Measurements from ENCODE around the gene JAKMIP2.

The JAKMIP2 gene

DNA sequence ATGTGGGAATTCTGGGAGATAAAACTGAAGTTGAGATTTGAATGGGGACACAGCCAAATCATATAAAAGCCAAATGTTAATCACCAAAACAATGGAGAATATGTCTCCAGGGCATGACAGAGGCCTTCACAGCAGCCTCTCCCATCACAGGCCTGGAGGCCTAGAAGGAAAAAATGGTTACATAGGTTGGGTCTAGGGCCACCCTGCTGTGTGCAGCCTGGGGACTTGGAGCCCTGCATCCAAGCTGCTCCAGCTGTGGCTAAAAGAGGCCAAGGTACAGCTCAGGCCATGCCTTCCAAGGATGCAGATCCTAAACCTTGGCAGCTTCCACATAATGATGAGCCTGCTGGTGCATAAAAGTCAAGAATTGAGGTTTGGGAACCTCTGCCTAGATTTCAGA is 85.1 kb downstream of the JAKMIP2 start:
- DNase-seq (ENCODE audit: low read depth in 2 of 2), result no peak

DNA sequence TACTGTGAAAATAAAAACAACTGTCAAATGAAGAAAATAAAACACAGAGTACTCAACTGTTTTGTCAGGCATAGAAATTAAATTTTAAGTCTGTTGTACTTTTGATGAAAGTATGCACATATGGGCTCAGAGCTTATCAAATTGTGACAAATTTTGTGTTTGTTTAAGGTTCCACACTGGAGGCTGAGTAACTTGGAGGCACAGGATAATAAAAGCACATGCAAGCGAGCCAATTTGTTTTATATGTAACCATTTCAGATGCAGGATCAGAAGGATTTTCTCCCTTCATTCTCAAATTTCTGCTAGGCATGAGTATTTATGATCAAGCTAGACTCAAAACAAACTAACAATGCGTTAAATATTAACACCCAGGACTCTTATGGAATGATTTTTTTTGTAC is 87.8 kb downstream of the JAKMIP2 start:
- DNase-seq (ENCODE audit: low read depth in 2 of 2), result no peak

DNA sequence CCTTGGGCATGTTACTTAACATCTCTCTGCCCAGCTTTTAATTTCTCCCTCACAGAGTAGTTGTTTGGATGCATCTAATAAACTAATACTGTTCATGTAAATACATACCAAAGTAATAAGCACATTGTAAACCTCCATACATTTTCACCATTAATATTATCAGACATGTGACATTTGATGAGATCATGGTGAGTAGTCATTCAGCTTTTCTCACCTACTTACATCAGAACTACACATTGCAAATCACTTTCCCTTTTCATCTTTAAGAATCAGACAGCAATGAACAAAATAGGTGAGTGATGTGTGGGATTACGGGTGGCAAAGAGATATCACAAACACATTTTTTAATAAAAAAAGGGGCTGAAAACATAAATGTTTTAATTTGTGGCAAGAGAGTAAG is 89.3 kb downstream of the JAKMIP2 start:
- no peak for DNase-seq (ENCODE audit: low read depth in 2 of 2)

DNA sequence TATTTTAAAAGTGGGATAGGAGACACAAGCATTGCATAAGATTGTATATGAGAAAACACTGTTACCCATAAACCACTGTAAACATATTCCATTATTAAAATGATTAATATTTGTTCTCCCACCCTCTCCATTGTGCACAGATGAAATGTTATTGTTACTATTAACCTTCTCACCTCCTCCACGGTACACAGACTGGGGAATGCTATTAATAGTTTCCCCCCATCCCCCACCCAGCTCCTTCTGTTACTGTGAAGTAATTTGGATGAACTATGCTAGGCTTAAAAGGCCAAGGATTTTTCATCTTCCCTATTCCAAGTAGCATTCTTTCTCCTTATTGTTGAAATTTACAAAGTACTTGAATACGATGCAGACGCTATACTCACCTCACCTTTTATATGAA is 91.4 kb downstream of the JAKMIP2 start:
- no peak for DNase-seq (ENCODE audit: low read depth in 2 of 2)

DNA sequence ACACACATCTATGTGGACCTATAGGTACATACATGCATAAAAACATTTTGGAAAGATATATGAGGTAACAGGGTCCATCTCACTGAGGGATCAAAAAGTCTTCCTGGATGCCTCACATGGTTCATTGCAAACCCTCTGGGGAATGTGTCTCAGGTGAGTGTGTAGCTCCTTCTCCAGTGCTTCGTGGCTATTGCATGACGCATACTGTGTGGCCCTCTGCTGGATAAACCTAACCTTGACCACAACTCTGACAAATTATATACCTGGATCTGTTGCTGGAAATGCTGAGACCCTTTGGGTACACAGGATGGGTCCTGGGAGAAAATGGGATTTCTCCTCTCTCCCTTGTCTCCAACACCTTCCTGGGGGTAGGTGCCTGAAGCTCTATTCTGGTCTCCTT is 91.9 kb downstream of the JAKMIP2 start:
- DNase-seq (ENCODE audit: low read depth in 2 of 2), result no peak

DNA sequence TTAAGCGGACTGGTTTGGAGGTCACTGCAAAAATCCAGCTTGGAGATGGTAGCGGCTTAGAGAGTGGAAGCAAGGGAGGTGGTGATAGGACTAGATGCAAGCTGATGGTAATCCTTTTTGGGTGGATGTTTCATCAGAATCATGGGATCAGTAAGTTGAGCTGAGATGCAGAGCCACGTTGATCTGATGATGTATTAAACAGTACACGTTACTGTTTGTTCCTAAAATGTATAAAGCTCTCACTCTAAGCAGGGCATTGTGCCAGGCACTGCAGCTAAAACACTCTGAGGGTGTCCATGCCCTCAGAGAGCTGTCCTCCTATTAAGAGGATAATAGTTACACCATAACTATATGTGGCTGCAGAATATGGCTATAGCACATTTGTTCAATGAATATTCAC is 93.1 kb downstream of the JAKMIP2 start:
- no peak for DNase-seq (ENCODE audit: low read depth in 2 of 2)

DNA sequence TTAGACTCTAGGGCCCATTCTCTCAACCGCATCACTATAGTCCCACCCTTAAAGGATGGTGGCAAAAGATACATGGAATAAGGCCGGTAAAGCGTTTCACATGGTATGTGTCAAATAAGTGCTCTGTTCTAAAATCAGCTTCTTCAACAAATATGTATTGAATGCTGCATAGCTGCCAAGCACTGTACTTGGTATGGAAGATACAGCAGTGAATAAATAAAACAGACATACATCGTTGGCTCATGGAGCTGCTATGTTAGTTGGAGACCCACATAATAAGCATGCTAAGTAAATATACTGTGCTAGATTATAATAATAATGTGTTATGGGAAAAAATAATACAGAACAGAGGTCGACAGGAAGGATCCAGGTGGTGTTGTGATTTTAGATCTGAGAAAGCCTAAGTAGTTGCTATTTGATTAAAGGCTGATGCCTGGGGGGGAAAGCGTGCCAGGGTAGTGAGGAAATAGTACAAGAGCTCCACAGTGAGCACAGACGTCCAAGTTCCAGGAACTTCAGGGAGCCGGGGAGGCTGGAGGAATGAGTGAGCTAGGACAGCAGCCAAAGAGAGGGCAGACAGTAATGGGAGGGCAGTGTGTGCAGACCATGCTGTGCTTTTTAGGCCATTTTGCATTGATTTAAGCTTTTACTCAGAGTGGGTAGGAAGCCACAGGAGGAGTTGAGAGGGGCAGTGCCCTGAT is 93.7 kb downstream of the JAKMIP2 start:
- no peak for DNase-seq (ENCODE audit: low read depth in 2 of 2)

DNA sequence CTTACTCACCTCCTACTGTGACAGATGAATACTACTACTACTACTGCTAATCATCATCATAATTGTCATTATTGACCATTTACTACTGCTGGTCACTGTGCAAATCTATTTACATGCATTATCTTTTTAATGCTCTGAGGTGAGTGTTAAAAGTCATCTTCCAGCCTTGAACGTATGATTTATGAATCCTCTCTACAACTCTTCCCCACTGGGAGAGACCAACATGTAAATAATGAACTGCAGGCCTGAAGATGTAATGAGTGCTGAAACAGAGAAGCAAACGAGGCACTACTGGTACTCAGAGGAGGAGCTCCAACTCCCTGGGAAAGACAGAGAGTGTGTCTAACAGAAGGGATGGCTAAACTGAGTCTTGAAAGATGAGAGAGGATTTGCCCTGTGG is 95.4 kb downstream of the JAKMIP2 start:
- no peak for DNase-seq (ENCODE audit: low read depth in 2 of 2)

DNA sequence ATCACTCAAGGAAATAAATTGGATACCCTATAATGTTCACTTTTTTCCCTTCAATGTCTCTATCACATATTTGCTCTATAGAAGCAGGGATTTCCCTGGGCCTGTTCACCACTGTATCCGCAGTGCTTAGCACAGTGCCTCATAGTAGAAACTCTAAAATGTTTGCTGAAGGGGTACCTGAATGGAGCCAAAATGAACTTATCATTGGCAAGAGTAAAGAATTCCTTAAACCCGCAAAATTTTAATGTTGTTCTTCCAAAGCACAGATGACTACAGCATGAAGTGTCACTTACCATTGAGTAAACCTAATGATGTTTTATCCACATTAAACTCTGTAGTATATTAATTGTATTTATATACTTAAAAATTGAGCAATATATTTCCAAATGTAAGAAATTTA is 96.1 kb downstream of the JAKMIP2 start:
- no peak for DNase-seq (ENCODE audit: low read depth in 2 of 2)

DNA sequence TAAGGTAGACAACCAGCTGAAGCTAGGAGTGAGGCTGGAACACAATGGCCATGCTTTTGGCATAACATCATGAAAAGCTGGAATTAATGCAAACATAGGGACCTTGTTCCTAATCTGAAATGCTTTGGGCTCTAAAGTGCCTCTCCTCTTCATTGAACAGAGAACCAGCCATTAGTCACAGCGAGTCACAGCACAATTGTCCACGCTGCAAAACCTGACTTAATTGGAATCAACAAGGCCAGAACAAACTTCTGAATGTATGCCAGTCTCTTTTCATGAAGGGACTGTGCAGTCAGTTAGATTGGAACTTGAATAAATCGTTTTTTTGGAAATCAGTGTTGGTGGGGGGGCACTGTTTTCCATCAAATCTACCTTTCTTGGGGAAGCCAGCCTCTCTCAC is 96.5 kb downstream of the JAKMIP2 start:
- DNase-seq (ENCODE audit: low read depth in 2 of 2), result no peak

DNA sequence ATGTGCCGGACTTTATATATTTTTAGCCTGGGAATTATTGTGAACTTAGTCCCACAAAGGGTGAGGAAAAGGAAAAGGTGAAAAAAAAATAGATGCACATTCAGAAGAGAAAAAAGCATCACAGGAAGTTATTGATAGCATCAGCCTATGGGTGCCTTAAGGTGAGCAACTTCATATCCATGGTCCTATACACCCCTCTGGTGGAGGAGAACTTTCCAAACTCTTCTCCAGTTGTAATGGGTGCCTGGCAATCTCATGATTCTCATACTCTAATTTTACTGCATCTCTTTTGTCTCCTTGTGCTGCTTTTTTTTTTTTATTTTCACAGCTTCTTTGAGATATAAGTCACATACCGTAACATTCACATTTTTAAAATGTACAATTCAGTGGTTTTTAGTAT is 107.4 kb downstream of the JAKMIP2 start:
- no peak for DNase-seq (ENCODE audit: low read depth in 2 of 2)

DNA sequence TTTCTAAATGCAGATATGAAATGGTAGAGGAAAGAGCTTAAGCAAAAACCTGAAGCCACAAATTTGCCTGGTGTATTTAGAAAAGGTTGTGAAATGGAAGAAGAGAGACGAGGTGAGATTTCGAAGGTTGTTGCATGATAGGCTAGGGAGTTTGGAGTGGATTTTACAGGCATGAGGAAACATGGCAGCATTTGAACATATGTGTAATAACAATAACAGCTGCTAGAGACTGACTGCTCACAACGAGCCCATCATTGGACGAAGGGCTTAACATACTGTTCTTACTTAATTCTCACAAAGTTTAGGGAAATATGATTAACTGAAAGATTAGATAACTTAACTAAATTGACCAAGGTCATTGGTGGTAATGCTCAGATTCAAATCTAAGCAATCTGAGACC is 108.1 kb downstream of the JAKMIP2 start:
- no peak for DNase-seq (ENCODE audit: low read depth in 2 of 2)

DNA sequence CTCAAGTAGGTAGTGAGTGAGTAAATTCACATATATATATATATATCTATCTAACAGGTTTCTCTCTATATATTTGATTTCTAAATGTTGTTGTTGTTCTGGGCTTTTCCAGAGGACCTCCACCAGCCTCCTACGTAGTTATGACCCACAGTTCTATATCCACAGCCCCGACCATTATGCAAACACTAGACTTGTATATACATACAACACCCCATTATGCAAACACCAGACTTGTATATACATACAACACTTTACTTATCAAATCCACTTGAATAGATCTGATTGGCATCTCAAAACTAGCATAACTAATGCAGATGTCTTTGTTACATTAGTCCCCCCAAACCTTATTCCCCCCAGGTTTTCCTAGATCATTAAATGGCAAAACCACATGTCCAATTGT is 108.7 kb downstream of the JAKMIP2 start:
- DNase-seq (ENCODE audit: low read depth in 2 of 2), result no peak

DNA sequence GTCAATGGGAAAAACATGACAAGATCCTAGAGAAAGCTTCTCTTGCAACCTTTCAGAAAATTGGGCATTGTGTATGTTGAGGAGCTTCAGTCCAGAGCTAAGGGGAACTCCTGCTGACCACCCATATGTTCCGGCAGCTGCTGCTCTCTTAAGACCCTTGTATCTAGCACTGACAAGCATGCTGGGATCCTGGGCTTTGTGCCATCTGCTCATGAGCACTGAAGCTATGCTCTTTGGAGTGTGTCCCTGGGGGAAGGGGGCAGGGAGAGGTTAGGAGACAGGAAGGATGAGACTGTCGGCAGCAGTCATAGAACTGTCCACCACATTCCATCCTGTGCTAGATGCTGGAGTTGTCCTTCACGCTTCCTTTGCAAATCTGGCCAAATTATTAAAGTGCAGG is 109.3 kb downstream of the JAKMIP2 start:
- no peak for DNase-seq (ENCODE audit: low read depth in 2 of 2)

DNA sequence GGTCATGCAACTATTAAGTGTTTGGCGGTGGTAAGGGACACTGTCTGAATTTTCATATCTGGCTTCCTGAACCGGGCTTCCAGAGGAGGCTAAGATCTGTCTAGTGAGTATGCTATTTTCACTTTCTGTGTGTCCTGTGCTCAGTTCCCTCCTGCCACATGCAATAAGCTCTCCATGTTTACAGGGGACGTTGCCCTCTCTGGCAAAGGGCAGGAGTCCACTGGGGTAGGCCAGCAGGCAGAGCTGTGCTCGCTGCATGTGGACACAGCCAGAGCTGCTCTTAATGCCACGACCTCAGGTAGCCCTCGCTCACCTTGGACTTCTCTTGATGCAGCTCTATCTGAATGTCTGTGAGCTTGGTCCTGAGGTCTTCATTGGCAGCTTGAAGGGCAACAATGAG is 111.2 kb downstream of the JAKMIP2 start:
- DNase-seq (ENCODE audit: low read depth in 2 of 2), result no peak

DNA sequence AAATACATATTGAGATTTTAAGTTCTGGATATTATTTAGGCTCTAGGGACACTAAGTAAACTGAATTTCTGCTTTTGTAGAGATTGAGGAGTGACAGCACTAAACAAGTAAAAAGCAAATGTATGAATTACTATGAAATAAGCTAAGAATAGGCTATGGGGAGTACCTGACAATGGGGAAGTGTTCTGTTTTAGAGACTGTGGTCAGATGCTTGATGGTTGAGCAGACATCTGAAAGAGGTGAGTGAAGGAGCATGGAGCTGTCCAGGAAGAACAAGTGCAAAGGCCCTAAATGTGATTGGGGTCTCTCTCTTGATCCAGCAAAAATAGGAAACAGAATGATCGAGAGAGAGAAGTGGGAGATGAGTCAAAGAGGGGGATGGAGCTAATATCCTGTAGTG is 111.7 kb downstream of the JAKMIP2 start:
- DNase-seq (ENCODE audit: low read depth in 2 of 2), result no peak

DNA sequence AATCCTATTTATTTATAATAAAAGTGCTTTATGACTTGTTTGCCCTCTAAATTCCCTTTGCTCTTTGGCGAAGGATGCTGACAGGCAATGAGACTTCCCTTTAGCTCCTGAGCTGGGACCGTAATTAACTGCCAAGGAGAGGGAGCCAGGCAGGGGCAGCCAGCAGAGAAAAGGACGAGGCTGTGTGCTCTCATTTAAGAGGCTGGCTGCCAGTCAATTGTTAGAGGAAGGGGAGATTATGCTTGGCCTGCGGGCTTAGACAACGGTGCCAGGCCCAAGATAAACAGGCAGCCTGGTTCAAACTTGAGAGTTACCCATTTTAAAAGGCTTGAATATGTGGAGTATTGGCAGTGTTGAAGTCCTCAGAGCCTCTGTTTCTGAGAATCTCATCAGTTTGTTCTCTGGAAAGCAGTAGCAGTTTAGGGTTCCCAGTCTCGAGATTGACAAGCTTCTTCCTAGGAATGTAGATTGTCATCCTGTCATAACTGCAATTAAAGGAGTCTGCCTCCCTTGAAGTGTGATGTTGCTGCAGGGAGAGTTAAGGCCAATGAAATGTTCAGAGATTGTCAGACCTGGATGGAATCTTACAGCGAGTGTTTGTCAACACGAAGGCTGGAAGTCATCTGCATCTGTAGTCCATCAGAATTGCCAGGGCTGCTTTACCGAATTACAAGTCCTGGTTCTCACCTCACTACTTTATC is 113.2 kb downstream of the JAKMIP2 start:
- no peak for DNase-seq (ENCODE audit: low read depth in 2 of 2)

DNA sequence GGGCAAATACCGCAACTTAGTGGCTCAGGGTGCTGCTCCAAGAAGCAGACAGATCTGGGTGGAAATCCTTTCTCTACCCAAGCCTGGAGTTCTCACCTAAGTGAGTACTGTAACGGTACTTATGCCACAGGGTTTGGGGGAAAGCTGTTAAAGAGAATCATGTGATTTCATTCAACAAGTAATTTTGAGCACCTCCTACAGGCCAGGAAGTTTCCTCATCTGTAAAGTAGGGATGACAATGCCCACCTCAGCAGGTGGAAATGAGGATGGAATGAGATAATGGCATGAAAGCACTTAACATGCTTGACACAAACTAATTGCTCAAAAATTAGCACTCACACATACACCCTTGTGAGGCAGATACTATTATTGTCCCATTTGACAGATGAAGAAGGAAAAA is 114.1 kb downstream of the JAKMIP2 start:
- no peak for DNase-seq (ENCODE audit: low read depth in 2 of 2)

DNA sequence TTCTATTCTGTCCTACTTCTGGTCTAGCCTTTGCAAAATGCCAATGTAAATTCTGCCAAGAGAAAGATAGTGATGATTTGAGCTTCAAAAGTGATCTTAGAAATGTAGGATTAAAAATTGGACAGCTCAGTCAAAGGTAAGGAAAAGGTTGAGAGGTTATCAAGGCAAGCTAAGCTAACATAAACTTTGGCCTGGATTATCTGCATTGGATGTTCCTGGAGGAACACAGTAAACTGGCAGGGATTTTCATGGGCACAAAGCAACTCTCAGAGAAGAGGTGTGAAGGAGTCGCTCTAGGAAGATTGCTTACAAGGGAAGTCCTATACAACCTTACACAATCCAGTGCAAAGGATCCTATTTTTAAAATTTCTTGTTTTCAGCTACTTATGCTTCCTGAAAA is 115.2 kb downstream of the JAKMIP2 start:
- DNase-seq (ENCODE audit: low read depth in 2 of 2), result no peak

DNA sequence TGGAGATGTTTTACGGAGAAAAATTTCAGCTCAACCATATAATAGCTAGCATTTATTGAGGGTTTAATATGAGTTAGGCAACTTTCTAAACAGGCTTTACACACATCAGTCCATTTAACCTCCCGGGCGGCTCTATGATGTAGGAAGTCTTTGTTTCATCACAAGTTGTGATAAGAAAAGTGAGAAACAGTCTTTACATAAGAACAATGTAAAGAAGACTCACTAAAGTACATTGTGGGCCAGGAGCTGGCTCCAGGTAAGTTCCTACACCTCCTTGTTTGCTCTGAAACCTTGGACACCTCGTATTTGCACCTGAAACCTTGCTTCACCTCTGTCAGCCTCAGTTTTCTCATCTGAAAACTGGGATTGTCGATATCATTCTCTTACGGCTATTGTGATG is 116.1 kb downstream of the JAKMIP2 start:
- no peak for DNase-seq (ENCODE audit: low read depth in 2 of 2)

DNA sequence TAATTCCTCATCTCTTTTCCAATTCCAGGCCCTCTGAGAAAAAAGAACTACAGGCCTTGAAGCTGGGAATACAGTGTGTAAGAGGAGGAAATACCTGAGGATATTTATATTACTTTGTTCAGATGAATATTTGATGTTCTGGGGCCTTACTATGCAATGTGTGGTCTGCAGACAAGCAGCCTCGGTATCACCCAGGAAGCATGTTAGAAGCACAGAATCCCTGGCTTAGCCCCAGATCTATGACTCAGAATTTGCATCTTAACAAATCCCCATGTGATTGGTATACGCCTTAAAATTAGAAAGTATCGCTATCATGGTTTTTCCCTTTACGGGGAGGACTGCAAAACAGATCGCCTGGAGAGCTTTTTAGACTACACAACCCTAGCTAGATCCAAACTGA is 121.0 kb downstream of the JAKMIP2 start:
- DNase-seq (ENCODE audit: low read depth in 2 of 2), result no peak

DNA sequence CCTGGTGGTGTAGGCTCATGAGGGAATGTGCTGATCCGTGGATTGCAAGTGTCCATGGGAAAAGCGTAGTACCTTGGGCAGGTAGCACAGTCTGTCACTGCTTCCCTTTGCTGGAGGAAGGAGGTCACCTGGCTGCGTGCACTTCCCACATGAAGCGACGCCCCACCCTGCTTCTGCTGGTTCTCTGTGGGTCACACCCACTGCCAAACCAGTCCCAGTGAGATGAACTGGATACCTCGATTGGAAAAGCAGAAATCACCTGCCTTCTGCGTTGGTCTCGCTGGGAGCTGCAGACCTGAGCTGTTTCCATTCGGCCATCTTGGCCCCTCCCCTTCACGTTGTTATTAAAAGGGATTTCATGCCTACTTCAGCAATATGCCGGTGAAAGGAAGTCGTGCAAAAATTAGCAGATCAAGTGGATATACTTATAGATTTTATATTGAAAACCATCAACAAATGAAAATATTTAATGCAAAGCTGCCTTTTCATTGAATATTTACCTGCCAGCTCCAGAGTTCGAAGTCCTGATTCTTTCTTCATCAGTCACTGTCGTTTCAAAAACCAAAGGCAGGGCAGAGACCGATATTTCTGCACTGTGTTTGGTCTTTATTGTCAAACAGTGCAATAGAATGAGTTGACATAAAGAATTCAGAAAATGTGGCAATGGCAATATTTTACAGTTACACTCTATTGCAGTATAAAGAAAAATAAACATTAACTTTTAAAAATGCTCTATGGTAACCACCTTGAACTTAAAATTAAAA is 123.2 kb downstream of the JAKMIP2 start:
- no peak for DNase-seq (ENCODE audit: low read depth in 2 of 2)

DNA sequence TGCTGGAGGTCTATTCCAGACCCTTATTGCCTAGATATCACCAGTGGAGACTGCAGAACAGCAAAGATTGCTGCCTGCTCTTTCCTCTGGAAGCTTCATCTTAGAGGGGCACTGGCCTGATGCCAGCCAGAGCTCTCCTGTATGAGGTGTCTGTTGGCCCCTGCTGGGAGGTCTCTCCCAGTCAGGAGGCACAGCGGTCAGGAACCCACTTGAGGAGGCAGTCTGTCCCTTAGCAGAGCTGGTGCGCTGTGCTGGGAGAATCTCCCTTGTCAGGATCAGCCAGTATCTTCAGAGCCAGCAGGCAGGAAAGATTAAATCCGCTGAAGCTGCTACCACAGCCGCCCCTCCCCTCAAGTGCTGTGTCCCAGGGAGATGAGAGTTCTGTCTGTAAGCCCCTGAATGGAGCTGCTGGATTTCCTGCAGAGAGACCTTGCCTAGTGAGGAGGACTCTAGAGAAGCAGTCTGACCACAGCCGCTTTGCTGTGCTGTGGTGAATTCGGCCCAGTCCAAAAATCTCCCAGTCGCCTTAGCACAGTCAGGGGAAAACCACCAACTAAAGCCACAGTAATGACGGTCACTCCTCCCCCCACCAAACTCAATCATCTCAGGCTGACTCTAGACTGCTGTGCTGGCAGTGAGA is 124.1 kb downstream of the JAKMIP2 start:
- no peak for DNase-seq (ENCODE audit: low read depth in 2 of 2)

Data from stimulated activated CD8-positive, alpha-beta memory T cell treated with anti-CD3 and anti-CD28 coated beads, Interleukin-15, amount 100 ng/mL, for 4 hours (primary cell).